ENCODE data around the gene LMBR1.
"Not testable (repeated sequence)": the region's sequence is repeated elsewhere in the genome, so short reads cannot be mapped to it uniquely, and the experiment has no call there.

LMBR1 gene

DNA sequence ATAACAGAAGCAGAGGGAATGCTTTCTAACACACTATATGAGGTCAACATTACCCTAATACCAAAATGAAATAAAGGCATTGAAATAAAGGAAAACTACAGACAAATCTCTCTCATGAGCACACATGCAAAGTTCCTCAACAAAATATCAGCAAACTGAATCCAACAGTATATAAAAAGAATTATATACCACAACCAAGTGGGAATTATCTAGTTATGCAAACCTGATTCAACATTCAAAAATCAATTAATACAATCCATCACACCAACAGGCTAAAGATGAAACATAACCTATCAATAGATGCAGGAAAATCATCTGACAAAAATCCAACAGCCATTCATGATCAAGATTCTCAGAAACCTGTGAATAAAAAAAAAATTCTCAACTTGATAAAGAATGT lies 34.5 kb downstream of the LMBR1 start:
- peaks cover 4% of the 10 kb centered on the region for H3K9me3 ChIP-seq
- H3K27ac ChIP-seq: no peak overlapping the region
- TF ChIP-seq, protein P1, sequence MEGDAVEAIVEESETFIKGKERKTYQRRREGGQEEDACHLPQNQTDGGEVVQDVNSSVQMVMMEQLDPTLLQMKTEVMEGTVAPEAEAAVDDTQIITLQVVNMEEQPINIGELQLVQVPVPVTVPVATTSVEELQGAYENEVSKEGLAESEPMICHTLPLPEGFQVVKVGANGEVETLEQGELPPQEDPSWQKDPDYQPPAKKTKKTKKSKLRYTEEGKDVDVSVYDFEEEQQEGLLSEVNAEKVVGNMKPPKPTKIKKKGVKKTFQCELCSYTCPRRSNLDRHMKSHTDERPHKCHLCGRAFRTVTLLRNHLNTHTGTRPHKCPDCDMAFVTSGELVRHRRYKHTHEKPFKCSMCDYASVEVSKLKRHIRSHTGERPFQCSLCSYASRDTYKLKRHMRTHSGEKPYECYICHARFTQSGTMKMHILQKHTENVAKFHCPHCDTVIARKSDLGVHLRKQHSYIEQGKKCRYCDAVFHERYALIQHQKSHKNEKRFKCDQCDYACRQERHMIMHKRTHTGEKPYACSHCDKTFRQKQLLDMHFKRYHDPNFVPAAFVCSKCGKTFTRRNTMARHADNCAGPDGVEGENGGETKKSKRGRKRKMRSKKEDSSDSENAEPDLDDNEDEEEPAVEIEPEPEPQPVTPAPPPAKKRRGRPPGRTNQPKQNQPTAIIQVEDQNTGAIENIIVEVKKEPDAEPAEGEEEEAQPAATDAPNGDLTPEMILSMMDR (IDR thresholded peaks at IDR 0.05): no peak
- H3K4me3 ChIP-seq (ENCODE audit: low read depth in 1 of 2, low read length in 1 of 2): no peak overlapping the region
- H3K4me1 ChIP-seq (ENCODE audit: control insufficient read depth in 1 of 2, insufficient read depth in 1 of 2, low read depth in 1 of 2, low read length in 1 of 2): no peaks in the 10 kb centered on the region
- no peaks in the 10 kb centered on the region for H3K27me3 ChIP-seq
- H3K36me3 ChIP-seq: peaks cover 4% of the 10 kb centered on the region

DNA sequence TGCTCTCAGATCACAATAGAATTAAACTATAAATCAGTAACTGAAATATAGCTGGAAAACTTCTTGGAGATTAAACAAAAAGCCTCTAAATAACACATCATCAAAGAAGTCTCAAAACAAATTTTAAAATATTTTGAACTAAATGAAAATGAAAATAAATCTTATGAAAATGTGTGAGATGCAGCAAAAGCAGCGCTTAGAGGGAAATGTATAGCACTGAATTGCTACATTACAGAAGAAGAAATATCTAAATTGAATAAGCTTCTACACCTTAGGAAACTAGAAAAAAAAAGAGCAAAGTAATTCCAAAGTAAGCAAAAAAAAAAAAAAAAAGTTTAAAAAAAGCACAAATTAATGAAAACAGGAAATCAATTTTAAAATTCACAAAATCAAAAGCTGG lies 35.2 kb downstream of the LMBR1 start:
- peaks cover 4% of the 10 kb centered on the region for H3K36me3 ChIP-seq
- TF ChIP-seq, protein P1 (IDR thresholded peaks at IDR 0.05): no peak
- no peaks in the 10 kb centered on the region for H3K27me3 ChIP-seq
- no peaks in the 10 kb centered on the region for H3K4me1 ChIP-seq (ENCODE audit: control insufficient read depth in 1 of 2, insufficient read depth in 1 of 2, low read depth in 1 of 2, low read length in 1 of 2)
- no peak overlapping the region for H3K27ac ChIP-seq
- H3K9me3 ChIP-seq: peaks cover 4% of the 10 kb centered on the region
- no peak overlapping the region for H3K4me3 ChIP-seq (ENCODE audit: low read depth in 1 of 2, low read length in 1 of 2)

DNA sequence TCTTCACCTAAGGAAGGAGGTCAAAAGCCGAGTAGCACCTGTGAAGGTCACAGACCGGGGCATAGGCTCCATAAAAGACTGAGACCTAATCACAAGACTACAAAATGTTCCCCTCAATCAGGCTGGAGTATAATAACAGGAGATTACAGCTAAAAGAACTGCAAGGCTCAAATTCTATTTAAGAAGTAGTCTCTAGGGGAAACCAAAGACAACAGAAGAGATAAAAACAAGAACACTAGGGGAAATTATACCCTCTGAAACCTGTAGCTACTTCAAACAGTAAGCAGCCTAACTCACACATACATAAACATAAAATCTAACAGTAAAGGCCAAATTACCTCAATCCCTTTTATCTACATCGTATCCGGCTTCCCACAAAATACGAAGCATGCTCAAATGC lies 38.3 kb downstream of the LMBR1 start:
- Histone ChIP-seq H3K4me1 (ENCODE audit: control insufficient read depth in 1 of 2, insufficient read depth in 1 of 2, low read depth in 1 of 2, low read length in 1 of 2) (no peaks in the 10 kb centered on the region), H3K27me3 (no peaks in the 10 kb centered on the region), H3K36me3 (no peaks in the 10 kb centered on the region), H3K4me3 (ENCODE audit: low read depth in 1 of 2, low read length in 1 of 2) (no peak overlapping the region), H3K27ac (no peak overlapping the region), H3K9me3 (no peaks in the 10 kb centered on the region)
- TF ChIP-seq, protein P1 (IDR thresholded peaks at IDR 0.05): no peak

DNA sequence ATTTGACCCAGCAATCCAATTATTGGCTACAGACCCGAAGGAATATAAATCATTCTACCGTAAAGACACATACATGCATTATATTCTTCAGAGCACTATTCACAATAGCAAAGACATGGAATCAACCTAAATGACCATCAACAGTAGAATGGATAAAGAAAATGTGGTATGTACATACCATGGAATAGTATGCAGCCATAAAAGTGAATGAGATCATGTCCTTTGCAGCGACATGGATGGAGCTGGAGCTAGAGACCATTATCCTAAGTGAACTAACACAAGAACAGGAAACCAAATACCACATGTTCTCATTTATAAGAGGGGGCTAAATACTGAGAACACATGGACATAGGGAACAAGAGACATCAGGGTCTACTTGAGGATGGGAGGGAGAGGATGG lies 44.0 kb downstream of the LMBR1 start:
- H3K27me3 ChIP-seq: no peaks in the 10 kb centered on the region
- no peak overlapping the region for H3K4me3 ChIP-seq (ENCODE audit: low read depth in 1 of 2, low read length in 1 of 2)
- H3K4me1 ChIP-seq (ENCODE audit: control insufficient read depth in 1 of 2, insufficient read depth in 1 of 2, low read depth in 1 of 2, low read length in 1 of 2): no peaks in the 10 kb centered on the region
- no peak overlapping the region for H3K27ac ChIP-seq
- no peaks in the 10 kb centered on the region for H3K9me3 ChIP-seq
- TF ChIP-seq, protein P1 (IDR thresholded peaks at IDR 0.05): no peak
- no peaks in the 10 kb centered on the region for H3K36me3 ChIP-seq

DNA sequence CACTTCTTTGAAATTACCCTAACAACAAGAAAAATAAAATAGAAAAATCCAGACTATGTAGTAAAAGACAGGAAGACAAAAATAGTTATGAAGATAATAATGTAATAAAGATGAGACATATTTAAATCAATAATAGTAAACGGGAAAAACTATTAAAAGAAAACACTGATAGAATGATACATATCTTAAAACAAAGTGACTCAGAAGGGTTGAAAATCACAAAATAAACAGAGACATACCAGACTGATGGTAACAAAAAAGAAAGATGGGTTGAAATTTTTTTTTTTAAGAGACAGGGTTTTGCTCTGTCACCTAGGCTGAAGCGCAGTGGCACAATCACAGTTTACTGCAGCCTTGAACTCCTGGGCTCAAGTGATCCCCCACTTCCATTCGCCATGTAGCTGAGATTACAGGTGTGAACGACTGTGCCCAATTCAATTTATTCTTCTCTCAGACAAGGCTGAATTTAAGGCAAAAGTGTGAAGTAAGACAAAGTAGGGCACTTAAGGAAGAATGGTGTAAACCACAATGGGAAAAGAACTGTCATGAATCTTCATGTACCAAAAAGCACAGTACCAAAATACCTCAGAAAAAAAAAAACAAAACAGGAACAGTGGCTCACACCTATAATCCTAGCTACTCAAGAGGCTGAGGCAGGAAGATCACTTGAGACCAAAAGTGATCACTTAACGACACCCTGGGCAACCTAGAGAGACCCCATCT lies 47.4 kb downstream of the LMBR1 start:
- TF ChIP-seq, protein P1 (IDR thresholded peaks at IDR 0.05): no peak
- H3K4me1 ChIP-seq (ENCODE audit: control insufficient read depth in 1 of 2, insufficient read depth in 1 of 2, low read depth in 1 of 2, low read length in 1 of 2): peaks cover 6 to 8% of the 10 kb centered on the region in 2 experiments

DNA sequence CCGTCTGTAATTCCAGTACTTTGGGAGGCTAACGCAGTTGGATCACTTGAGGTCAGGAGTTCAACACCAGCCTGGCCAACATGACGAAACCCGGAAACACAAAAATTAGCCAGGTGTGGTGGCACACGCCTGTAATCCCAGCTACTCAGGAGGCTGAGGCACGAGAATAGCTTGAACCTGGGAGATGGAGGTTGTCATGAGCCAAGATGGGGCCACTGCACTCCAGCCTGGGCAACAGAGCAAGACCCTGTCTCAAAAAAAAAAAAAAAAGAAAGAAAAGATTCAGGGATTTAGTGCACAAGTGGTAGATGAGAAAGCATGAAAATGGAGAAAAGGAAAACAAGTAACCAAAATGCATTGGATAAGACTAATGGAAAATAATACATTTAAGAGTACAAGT lies 49.4 kb downstream of the LMBR1 start:
- H3K4me1 ChIP-seq (ENCODE audit: control insufficient read depth in 1 of 2, insufficient read depth in 1 of 2, low read depth in 1 of 2, low read length in 1 of 2): peaks cover 15 to 17% of the 10 kb centered on the region in 2 experiments
- H3K27ac ChIP-seq; H3K9me3 ChIP-seq; H3K27me3 ChIP-seq; H3K36me3 ChIP-seq; H3K4me3 ChIP-seq (ENCODE audit: low read depth in 1 of 2, low read length in 1 of 2): not testable (repeated sequence)

More for the DNA sequence above, 47.4 kb downstream of the LMBR1 start:
- Histone ChIP-seq H3K36me3 (no peaks in the 10 kb centered on the region), H3K9me3 (no peaks in the 10 kb centered on the region), H3K27ac (no peak overlapping the region), H3K4me3 (ENCODE audit: low read depth in 1 of 2, low read length in 1 of 2) (no peak overlapping the region), H3K27me3 (no peaks in the 10 kb centered on the region)
